Hepatocyte (in vitro differentiated cells): Measurements from ENCODE around the gene CHRNA7.

ENCODE experiments used
- EZH2 ChIP-seq: fragments of 200-600 bp; sonication (generic); IDR thresholded peaks from 2 replicates; pipeline ENCODE4 v1.6.1; 2016; ENCODE audit warnings: antibody characterized with exemption, mild to moderate bottlenecking, borderline replicate concordance
- TF ChIP-seq, protein P1 (sequence below): fragments of 200-600 bp; sonication (generic); IDR thresholded peaks from 2 replicates; pipeline ENCODE4 v1.5.1; 2016; ENCODE audit warnings: antibody characterized with exemption, mild to moderate bottlenecking; ENCODE audit not compliant: poor library complexity

DNA sequence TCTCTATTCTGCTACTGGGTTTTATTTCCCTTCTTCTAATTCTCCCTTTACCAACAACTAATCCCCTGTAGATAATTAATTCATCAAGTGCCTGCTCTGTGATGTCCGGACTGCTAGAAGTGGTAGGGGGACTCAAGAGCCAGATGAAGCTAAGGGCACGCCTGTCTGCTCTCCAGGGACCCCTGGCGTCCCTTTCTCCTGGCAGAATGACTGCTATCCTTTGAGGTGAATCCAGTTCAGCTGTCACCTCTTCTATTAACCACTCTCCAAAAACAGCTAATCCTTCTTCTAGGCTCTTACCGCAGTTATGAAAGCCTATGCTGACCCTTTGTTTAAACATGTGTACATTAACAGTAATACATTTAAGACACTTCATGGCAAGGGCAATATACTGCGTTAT is 1.4 kb upstream of the CHRNA7 start:
- no peak for TF ChIP-seq EZH2
- TF ChIP-seq, protein P1, sequence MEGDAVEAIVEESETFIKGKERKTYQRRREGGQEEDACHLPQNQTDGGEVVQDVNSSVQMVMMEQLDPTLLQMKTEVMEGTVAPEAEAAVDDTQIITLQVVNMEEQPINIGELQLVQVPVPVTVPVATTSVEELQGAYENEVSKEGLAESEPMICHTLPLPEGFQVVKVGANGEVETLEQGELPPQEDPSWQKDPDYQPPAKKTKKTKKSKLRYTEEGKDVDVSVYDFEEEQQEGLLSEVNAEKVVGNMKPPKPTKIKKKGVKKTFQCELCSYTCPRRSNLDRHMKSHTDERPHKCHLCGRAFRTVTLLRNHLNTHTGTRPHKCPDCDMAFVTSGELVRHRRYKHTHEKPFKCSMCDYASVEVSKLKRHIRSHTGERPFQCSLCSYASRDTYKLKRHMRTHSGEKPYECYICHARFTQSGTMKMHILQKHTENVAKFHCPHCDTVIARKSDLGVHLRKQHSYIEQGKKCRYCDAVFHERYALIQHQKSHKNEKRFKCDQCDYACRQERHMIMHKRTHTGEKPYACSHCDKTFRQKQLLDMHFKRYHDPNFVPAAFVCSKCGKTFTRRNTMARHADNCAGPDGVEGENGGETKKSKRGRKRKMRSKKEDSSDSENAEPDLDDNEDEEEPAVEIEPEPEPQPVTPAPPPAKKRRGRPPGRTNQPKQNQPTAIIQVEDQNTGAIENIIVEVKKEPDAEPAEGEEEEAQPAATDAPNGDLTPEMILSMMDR: no peak
